Effector CD4-positive, alpha-beta T cell (primary cell): ENCODE data around the gene ZNF862.

Source experiments
- DNase-seq: peaks from one replicate; pipeline ENCODE4 v3.0.0-alpha.2; 2020

ZNF862 gene

DNA sequence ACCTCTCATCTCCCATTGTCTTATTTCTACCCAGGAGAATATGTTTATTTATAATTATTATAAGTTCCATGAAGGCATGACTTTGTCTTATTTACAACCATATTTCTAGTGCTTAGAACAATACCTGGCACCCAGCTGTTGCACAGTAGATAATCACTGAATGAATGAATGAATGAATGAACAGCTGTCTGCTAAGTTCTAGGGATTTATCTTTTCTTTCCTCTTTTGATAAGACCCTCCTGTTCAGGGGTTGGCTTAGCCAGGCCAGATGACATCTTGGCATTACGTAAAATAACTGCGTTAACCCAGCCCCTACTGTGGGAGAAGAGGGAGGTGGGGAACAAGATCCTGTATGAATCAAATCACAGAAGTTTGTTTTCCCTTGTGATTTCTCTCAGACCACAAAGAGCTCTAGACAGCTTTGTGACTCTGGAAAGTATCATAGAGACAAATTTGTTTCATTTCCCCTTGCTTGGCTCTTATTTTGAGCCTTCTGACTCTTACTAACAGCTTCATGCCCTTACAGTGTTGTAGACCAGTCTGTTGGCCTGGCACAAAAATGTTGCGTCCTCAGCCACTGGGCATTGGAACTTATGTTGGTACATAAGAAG, 8.4 kb downstream of the ZNF862 start:
- no peak for DNase-seq

DNA sequence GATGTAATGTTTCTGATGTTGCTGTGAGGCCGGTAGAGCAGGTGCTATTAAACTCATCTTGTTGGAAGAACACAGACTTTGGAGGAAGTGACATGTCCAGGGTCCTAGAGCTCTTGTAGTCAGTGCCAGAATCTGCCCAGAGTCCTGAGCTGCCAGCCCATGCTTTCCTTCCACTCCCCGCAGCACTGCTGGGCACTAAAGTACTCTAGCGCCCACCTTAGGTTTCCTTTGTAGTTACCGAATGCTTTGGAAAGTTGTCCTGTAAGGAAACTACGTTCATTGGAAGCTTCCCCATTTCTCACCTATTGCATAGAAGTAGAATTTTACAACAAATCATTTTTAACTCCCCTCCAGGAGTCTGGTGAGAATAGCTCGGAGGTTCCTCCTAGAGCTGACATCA, 11.0 kb downstream of the ZNF862 start:
- DNase-seq: no peak

GRCh38 chr7:149850007-149850594, 11.9 kb downstream of the ZNF862 start:
- DNase-seq: no peak

DNA sequence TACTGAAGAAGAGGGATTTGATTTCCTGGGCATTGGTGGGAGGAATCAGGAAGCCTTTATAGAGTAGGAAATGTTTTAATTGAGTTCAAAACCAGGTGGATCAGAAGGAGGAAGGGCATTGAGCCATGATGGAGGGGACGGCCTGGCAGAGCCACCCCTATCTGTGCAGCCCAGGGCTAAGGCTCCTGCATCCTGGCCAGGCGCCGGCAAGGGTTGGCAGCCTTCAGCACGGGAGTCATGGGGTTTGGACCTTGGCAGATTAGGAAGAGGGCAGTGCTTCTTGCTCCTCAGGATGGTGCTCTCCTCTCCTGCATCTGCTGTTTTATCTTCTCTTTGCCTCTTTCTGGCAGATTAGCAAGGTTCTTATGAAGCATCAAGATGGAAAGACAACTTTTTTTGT, 12.5 kb downstream of the ZNF862 start:
- no peak for DNase-seq

DNA sequence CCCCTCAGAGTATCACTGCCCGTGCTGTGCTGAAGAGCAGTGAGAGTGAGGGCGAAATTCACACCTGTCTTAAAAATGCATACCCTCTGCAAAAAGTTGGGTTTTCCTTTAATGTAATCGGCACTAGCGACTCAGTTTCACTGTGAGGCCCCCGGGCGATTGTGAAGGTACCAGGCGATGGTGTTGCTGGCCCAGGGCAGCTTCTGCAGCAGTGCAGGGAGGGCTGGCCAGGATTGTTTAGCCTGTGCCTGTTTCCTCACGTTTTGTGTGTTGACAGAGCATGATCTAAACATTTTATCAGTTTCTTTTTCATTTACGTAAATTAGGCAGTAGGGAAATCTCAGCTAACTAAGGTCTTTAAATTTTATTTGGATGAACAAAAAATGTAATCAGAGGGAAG, 13.3 kb downstream of the ZNF862 start:
- DNase-seq: no peak

GRCh38 chr7:149853157-149853556, 15.0 kb downstream of the ZNF862 start:
- no peak for DNase-seq

DNA sequence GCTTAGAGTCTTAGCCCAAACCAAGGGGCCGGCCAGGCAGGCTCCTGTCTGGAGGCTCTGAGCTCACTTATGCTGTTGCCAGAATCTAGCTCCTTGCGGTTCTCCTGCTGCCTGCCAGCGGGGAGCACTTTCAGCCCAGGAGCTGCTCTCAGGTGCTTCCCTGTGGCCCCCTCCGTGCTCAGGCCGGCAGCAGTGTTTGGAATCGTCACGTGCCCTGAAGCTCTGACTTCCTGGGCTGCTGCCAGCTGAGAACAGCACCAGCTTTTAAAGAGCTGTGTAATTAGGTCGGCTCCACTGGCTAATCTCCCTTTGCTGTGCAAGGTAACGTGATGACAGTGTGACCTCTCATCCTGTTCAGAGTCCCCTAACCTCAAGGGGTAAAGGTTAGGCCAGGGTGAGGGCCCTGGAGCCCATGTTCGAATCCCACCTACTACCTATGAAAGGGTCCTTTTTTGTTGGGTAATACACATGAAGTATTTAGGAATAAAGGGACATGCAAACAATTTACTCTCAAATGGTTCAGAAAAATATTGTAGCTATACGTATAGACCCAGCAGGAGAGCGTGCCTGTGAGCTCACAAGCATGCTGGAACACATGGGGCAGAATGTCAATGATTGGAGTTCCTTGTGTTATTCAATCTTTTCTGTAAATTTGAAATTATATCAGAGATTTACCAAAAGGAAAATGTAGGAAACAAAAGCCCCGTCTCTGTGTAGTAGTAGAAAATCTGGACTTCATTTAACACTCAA, 16.6 kb downstream of the ZNF862 start:
- peak; percentile 26 for DNase-seq

DNA sequence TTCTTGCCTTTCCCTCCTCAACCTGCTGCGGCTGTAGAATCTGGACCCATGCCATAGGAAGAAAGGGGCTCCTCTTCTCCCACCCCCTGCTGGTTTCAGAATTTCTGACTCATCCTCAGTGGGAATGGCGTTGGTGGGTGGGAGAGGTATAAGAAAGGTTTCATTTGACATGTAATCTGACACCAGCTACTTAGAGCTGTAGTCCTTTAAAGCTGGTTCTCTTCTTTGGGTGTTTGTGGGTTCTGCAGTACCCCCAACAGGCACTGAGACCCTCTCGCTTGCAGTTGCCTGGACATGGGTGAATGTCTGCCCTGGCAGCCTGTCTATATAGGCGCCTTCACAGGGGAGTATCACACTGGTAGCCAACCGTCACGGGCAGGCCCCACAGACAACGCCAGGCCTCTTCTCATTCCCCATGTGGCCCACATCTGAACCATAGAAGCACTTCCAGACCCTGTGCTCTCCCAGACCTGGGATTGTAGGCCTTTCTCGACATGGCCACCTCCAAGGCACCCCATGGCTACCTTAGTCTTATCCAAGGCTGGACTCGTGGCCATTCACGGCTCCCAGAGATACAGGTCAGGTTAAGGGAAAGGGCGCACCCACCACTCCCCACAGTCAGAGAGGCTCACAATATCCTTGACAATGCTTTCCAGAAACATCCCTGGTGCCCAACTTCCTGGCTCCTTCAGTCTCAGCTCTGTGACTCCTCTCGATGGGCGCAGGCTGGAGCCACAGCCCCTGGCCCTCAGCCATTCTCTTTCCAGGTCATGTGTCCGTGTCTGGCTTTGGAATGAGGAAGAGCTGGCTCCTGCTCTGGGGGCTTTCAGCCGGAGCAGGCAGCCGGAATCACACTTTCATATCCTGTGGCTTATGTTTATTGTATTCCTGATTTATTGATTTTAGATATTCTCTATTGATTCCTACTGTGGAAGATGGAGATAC, 17.5 kb downstream of the ZNF862 start:
- no peak for DNase-seq

- DNase-seq: no peak
Measured at GRCh38 chr7:149856583-149856982, 18.4 kb downstream of the ZNF862 start.

DNA sequence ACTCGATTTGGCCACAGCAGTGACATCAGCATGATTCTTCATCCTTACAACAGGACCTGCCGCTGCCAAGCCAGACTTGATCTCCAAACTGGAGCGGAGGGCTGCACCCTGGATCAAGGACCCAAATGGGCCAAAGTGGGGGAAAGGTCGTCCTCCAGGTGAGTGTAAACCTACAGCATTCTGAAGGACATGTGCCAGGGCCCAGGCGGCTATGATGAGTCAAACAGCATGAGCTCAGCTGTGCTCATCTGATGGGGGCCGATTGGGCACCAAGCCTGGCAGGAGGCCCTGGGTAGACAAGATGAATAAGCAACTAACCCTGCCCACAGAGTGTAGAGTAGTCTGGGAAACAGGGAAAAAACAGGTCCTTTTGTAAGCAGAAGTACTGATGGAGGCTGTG, 21.2 kb downstream of the ZNF862 start:
- DNase-seq: no peak

DNA sequence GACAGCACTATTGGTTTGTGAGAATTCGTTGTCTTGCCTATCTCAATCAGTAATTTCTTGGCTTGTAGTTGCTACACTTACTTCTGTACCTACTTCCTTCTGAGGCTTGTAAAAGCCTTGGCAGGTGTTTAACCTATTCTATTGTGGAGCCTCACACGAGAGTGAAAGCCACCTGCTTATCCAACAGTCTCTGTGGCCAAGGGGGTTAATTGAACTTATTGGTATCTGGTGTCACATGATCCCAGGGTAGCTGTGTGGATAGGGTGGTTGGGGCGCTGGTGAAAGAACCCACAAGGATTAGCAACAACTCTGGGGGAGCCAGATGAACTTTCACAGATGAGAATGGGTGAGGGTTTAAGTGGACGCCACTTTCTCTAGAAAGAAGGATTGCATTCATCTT, 21.7 kb downstream of the ZNF862 start:
- DNase-seq: no peak

- no peak for DNase-seq
Measured at GRCh38 chr7:149860821-149861727, 22.9 kb downstream of the ZNF862 start.

DNA sequence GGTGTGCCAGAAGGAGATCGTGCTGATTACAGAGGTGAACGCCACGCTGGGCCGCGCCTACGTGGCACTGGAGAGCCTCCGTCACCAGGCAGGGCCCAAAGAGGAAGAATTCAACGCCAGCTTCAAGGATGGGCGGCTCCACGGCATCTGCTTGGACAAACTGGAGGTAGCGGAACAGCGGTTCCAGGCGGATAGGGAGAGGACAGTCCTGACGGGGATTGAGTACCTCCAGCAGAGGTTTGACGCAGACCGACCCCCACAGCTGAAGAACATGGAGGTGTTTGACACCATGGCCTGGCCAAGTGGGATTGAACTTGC, 23.5 kb downstream of the ZNF862 start:
- no peak for DNase-seq

DNA sequence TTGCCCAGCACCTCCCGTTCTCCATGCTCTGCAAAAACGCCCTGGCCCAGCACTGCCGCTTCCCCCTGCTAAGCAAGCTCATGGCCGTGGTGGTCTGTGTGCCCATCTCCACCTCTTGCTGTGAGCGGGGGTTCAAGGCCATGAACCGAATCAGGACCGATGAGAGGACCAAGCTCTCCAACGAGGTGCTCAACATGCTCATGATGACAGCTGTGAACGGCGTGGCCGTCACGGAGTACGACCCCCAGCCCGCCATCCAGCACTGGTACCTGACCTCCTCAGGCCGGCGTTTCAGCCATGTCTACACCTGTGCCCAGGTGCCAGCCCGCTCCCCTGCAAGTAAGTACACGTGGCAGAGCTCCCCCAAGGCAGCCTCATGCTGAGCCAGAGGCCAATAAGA, 24.0 kb downstream of the ZNF862 start:
- no peak for DNase-seq

DNA sequence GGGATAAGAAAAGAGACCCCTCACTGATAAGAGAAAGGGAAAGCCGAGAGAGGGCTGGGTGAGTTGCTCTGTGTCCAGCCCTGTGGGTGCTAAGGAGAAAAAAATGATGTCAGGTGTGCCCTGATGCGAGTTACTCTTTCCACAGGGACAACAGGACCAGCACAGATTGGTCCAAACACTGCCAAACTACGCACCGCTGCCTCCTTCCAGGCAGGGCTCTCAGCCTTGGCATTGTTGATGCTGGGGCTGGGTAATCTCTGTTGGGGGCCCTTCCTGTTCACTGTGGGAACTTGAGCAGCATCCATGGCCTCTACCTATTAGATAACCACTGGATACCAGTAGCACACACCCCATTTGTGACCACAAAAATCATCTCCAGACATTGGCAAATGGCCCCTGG, 25.3 kb downstream of the ZNF862 start:
- no peak for DNase-seq

GRCh38 chr7:149864023-149864422, 25.8 kb downstream of the ZNF862 start:
- DNase-seq: no peak

GRCh38 chr7:149864751-149865150, 26.6 kb downstream of the ZNF862 start:
- no peak for DNase-seq

DNA sequence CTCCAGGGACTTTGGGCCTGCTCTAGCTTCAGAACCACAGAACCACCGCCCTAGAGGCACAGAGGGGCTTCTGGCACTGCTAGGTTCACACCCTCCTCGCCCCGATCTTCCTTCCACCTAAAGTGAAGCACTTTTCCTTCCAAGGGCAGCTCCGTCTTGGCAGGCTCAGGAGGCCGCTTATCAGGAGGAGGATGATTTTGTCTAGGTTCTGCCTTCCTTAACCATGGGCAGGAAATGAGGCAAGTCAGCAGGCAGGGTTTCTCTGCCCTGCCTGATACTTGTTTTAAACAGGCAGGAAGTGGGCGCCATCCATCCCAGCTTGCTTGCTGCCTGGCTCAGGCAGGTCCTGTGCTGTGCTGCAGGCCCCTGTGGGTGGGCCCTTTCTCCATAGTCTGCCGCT, 27.3 kb downstream of the ZNF862 start:
- DNase-seq: peak; percentile 51

- no peak for DNase-seq
Measured at GRCh38 chr7:149866139-149866778, 28.1 kb downstream of the ZNF862 start.

GRCh38 chr7:149866779-149867447, 28.7 kb downstream of the ZNF862 start:
- DNase-seq: no peak
